ENCODE measurements around the gene STAG3.

- no peak for TF ChIP-seq CTCF (IDR thresholded peaks at IDR 0.05; ENCODE audit: poor library complexity, severe bottlenecking)
- TF ChIP-seq RAD21 (conservative IDR thresholded peaks at IDR 0.05), result no peak
- no peak for TF ChIP-seq EZH2 (IDR thresholded peaks at IDR 0.05; ENCODE audit: borderline replicate concordance, insufficient read depth, low read length, poor library complexity, severe bottlenecking)
- TF ChIP-seq REST (IDR thresholded peaks at IDR 0.05; ENCODE audit: borderline replicate concordance), result no peak
- TF ChIP-seq POLR2AphosphoS5 (IDR thresholded peaks at IDR 0.05), result no peak
- no peak for TF ChIP-seq SMC3 (conservative IDR thresholded peaks at IDR 0.05; ENCODE audit: poor library complexity)
- no peak for TF ChIP-seq MXI1 (conservative IDR thresholded peaks at IDR 0.05; ENCODE audit: poor library complexity, severe bottlenecking)
Observed at GRCh38 chr7:100191775-100192174, 14.1 kb downstream of the STAG3 start.
